Fibroblast of lung (primary cell): Measurements from ENCODE around the gene STKLD1. TPM values are rescaled to one million over a fixed set of nuclear protein-coding genes. Genes with fewer than 3 reads are reported as not detected.
"Not testable (repeated sequence)": the region's sequence is repeated elsewhere in the genome, so short reads cannot be mapped to it uniquely, and the experiment has no call there.

Experiments
- DNase-seq, 2 donors: peaks; one replicate each; pipeline versions ENCODE4 v3.0.0 to v3.0.0-alpha.2; 2010; ENCODE audit warnings: low read depth in 2 of 2
- H2AFZ ChIP-seq: 2 replicates; pipeline ENCODE4 v1.5.1; 2012; ENCODE audit warnings: low read length, control low read depth, inconsistent platforms
- H3K27ac ChIP-seq: 2 replicates; pipeline ENCODE4 v1.5.1; 2011; ENCODE audit warnings: low read length, control low read depth; ENCODE audit not compliant: insufficient read depth
- H3K27me3 ChIP-seq: 2 replicates; pipeline ENCODE4 v1.5.1; 2011; ENCODE audit warnings: mild to moderate bottlenecking, low read length; ENCODE audit not compliant: control insufficient read depth, insufficient read depth
- H3K36me3 ChIP-seq: 2 replicates; pipeline ENCODE4 v1.5.1; 2011; ENCODE audit warnings: low read length; ENCODE audit not compliant: control insufficient read depth, insufficient read depth
- H3K4me1 ChIP-seq: 2 replicates; pipeline ENCODE4 v1.5.1; 2011; ENCODE audit warnings: low read length; ENCODE audit not compliant: control insufficient read depth, insufficient read depth; ENCODE audit errors: extremely low read depth
- H3K4me2 ChIP-seq: 2 replicates; pipeline ENCODE4 v1.5.1; 2011; ENCODE audit warnings: low read length, control low read depth; ENCODE audit not compliant: insufficient read depth; ENCODE audit errors: extremely low read depth
- H3K4me3 ChIP-seq, 4 experiments: fragments of 200-600 bp in 1 of 4; sonication (generic) in 1 of 4; replicated peaks in 1 of 4; 2 replicates each; pipeline ENCODE4 v1.5.1; 2011 to 2016; ENCODE audit warnings: low read length in 4 of 4, low read depth in 3 of 4, mild to moderate bottlenecking in 3 of 4, control low read depth in 2 of 4, inconsistent platforms in 1 of 4, mixed read lengths in 1 of 4; ENCODE audit not compliant: insufficient read depth in 1 of 4; ENCODE audit errors: control extremely low read depth in 1 of 4
- H3K79me2 ChIP-seq: 2 replicates; pipeline ENCODE4 v1.5.1; 2012; ENCODE audit warnings: mild to moderate bottlenecking, low read length, inconsistent platforms; ENCODE audit not compliant: control insufficient read depth, insufficient read depth
- H3K9ac ChIP-seq: 2 replicates; pipeline ENCODE4 v1.5.1; 2011; ENCODE audit warnings: mild to moderate bottlenecking, low read length, control low read depth; ENCODE audit not compliant: insufficient read depth
- H3K9me3 ChIP-seq: 2 replicates; pipeline ENCODE4 v1.5.1; 2012; ENCODE audit warnings: low read depth, low read length; ENCODE audit not compliant: control insufficient read depth, insufficient read depth
- H4K20me1 ChIP-seq: 2 replicates; pipeline ENCODE4 v1.5.1; 2011; ENCODE audit warnings: low read length; ENCODE audit not compliant: control insufficient read depth, insufficient read depth; ENCODE audit errors: extremely low read depth
- CTCF ChIP-seq, 2 donors: IDR thresholded peaks in 1 of 2; conservative IDR thresholded peaks in 1 of 2; 1 replicate in 1 of 2; 2 replicates in 1 of 2; pipeline ENCODE4 v1.5.1; 2011 to 2012; ENCODE audit warnings: low read length in 2 of 2, control low read depth in 1 of 2, inconsistent platforms in 1 of 2, low read depth in 1 of 2, mild to moderate bottlenecking in 1 of 2
- EZH2 ChIP-seq: IDR thresholded peaks from 2 replicates; pipeline ENCODE4 v1.5.1; 2012; ENCODE audit warnings: low read length, control low read depth, mild to moderate bottlenecking; ENCODE audit errors: missing control alignments
- polyA plus RNA-seq, 2 donors: library from polyadenylated mRNA; depleted of rRNA in 1 of 2; stranded (reverse) in 1 of 2; unstranded in 1 of 2; fragments of >200 nt; gene quantifications; 2 replicates each; pipeline ENCODE4 v1.2.1, GENCODE V29; 2011 to 2012; ENCODE audit warnings: missing spikeins in 1 of 2
- total RNA-seq: library from RNA; depleted of rRNA; stranded (reverse); fragments of >200 nt; gene quantifications from 2 replicates; pipeline ENCODE4 v1.2.1, GENCODE V29; 2014

The STKLD1 gene
- total and polyA plus RNA-seq, 2 donors (not counting 1 experiment from before 2014, with no cell fraction given): 0.79 to 0.99 TPM

- Histone ChIP-seq H3K4me1 (no peaks in the 10 kb centered on the region), H4K20me1 (no peaks in the 10 kb centered on the region), H3K9ac (no peak overlapping the region), H3K79me2 (no peaks in the 10 kb centered on the region), H3K4me2 (no peak overlapping the region), H3K27ac (no peak overlapping the region), H3K9me3 (no peaks in the 10 kb centered on the region), H3K27me3 (no peaks in the 10 kb centered on the region), H3K4me3 (no peak overlapping the region), H2AFZ (no peak overlapping the region), H3K36me3 (no peaks in the 10 kb centered on the region)
- TF ChIP-seq EZH2 (no peak), CTCF (conservative IDR thresholded peaks at IDR 0.05 in 1 of 2, IDR thresholded peaks at IDR 0.05 in 1 of 2; ENCODE audit: low read depth in 1 of 2, low read length in 2 of 2) (no peak)
- no peak for DNase-seq
Observed at GRCh38 chr9:133448487-133448972, 72.4 kb downstream of the STKLD1 start.

GRCh38 chr9:133449760-133450159, 73.6 kb downstream of the STKLD1 start:
- DNase-seq: peak in 1 of 2 donors; percentile 24
- Histone ChIP-seq H3K4me3 (no peak overlapping the region), H3K36me3 (no peaks in the 10 kb centered on the region), H3K79me2 (no peaks in the 10 kb centered on the region), H2AFZ (no peak overlapping the region), H3K27me3 (no peaks in the 10 kb centered on the region), H3K27ac (no peak overlapping the region), H4K20me1 (no peaks in the 10 kb centered on the region), H3K4me1 (no peaks in the 10 kb centered on the region), H3K9me3 (no peaks in the 10 kb centered on the region), H3K9ac (no peak overlapping the region), H3K4me2 (no peak overlapping the region)
- TF ChIP-seq CTCF (conservative IDR thresholded peaks at IDR 0.05 in 1 of 2, IDR thresholded peaks at IDR 0.05 in 1 of 2; ENCODE audit: low read depth in 1 of 2, low read length in 2 of 2) (no peak), EZH2 (no peak)

- not testable (repeated sequence) for H3K4me2 ChIP-seq, H4K20me1 ChIP-seq, H3K9ac ChIP-seq, H2AFZ ChIP-seq, H3K4me1 ChIP-seq, H3K27ac ChIP-seq, H3K36me3 ChIP-seq, DNase-seq, H3K27me3 ChIP-seq, H3K79me2 ChIP-seq, H3K9me3 ChIP-seq, H3K4me3 ChIP-seq
Observed at GRCh38 chr9:133451865-133452264, 75.7 kb downstream of the STKLD1 start.
